A549 (cell line): ENCODE data around the gene SCRN1. TPM values are rescaled to one million over a fixed set of nuclear protein-coding genes. Genes with fewer than 3 reads are reported as not detected.

Experiments used
- ATAC-seq, 2 experiments: fragments of 200-7000 bp in 1 of 2; fragments of >200 bp in 1 of 2; cut with Nextera tagmentation in 1 of 2; cut with Tn5 transposase in 1 of 2; 3 replicates each; pipeline versions ENCODE4 v1.8.0 to v1.9.1; 2018 to 2020; ENCODE audit warnings: mild to moderate bottlenecking in 1 of 2, moderate library complexity in 1 of 2
- CTCF ChIA-PET: fragments of 300-600 bp; sonication (Branson Sonifier 250); formaldehyde crosslinking; extraction: SDS; loops from one replicate; lab custom pipeline; 2021; ENCODE audit warnings: antibody characterized with exemption, inconsistent platforms; lab: Yijun Ruan, JAX
- POLR2A ChIA-PET: fragments of 350-600 bp; formaldehyde crosslinking; extraction: SDS; loops from one replicate; lab custom pipeline; 2021; ENCODE audit warnings: antibody characterized with exemption, inconsistent platforms; lab: Yijun Ruan, JAX
- DNase-seq, 2 experiments: peaks; one replicate each; pipeline versions ENCODE4 v3.0.0 to v3.0.0-alpha.2; 2011 to 2016; ENCODE audit warnings: low read depth in 1 of 2, low spot score in 1 of 2
- FAIRE-seq: peaks from 2 replicates; lab custom pipeline; 2011; peaks lifted over from hg19 to GRCh38; lab: Jason Lieb, UNC
- H3K27ac ChIP-seq, 2 experiments: fragments of >200 bp; sonication (Bioruptor Twin); formaldehyde crosslinking; 3 replicates each; pipeline ENCODE4 v1.5.1; 2016 to 2017
- H3K4me1 ChIP-seq: fragments of >200 bp; sonication (Bioruptor Twin); formaldehyde crosslinking; 3 replicates; pipeline ENCODE4 v1.6.1; 2016
- H3K4me2 ChIP-seq: fragments of >200 bp; sonication (Bioruptor Twin); formaldehyde crosslinking; 3 replicates; pipeline ENCODE4 v1.6.1; 2016
- H3K4me3 ChIP-seq: fragments of >200 bp; sonication (Bioruptor Twin); formaldehyde crosslinking; 3 replicates; pipeline ENCODE4 v1.5.1; 2016
- H3K9me3 ChIP-seq: fragments of >200 bp; sonication (Bioruptor Twin); formaldehyde crosslinking; 3 replicates; pipeline ENCODE4 v1.6.1; 2016
- CBX2 ChIP-seq: fragments of 200-600 bp; sonication (generic); IDR thresholded peaks from 2 replicates; pipeline ENCODE4 v1.6.1; 2016; ENCODE audit warnings: low read depth, mild to moderate bottlenecking, borderline replicate concordance
- CBX8 ChIP-seq: fragments of 200-600 bp; sonication (generic); IDR thresholded peaks from 2 replicates; pipeline ENCODE4 v1.6.1; 2016
- CHD4 ChIP-seq: fragments of 200-600 bp; sonication (generic); IDR thresholded peaks from 2 replicates; pipeline ENCODE4 v1.6.1; 2016; ENCODE audit warnings: antibody characterized with exemption, mild to moderate bottlenecking, borderline replicate concordance
- ELK1 ChIP-seq: fragments of 150-350 bp; IDR thresholded peaks from 2 replicates; pipeline ENCODE4 v1.6.1; 2014; ENCODE audit warnings: low read depth, mild to moderate bottlenecking, low read length
- EP300 ChIP-seq, 2 experiments: fragments of >200 bp; sonication (Bioruptor Twin); formaldehyde crosslinking; IDR thresholded peaks; 2 replicates in 1 of 2; 3 replicates in 1 of 2; pipeline ENCODE4 v1.6.1; 2016 to 2017
- HEYL ChIP-seq: fragments of 250-450 bp; sonication (Bioruptor Pico); IDR thresholded peaks from 2 replicates; pipeline ENCODE4 v1.8.0; 2021; ENCODE audit warnings: mild to moderate bottlenecking, moderate library complexity
- JUN ChIP-seq, 2 experiments: fragments of >200 bp; sonication (Bioruptor Twin); formaldehyde crosslinking; IDR thresholded peaks; 2 replicates in 1 of 2; 3 replicates in 1 of 2; pipeline ENCODE4 v1.6.1; 2016 to 2017
- JUNB ChIP-seq: fragments of >200 bp; sonication (Bioruptor Twin); formaldehyde crosslinking; IDR thresholded peaks from 2 replicates; pipeline ENCODE4 v1.6.1; 2016
- KDM5A ChIP-seq: fragments of 200-600 bp; sonication (generic); IDR thresholded peaks from 2 replicates; pipeline ENCODE4 v1.6.1; 2016; ENCODE audit warnings: antibody characterized with exemption, mild to moderate bottlenecking
- MAZ ChIP-seq: fragments of 150-350 bp; IDR thresholded peaks from 2 replicates; pipeline ENCODE4 v1.6.1; 2014; ENCODE audit warnings: antibody characterized with exemption, low read depth, low read length, borderline replicate concordance
- NFE2L2 ChIP-seq: fragments of 150-350 bp; conservative IDR thresholded peaks from 2 replicates; pipeline ENCODE4 v1.6.1; 2014; ENCODE audit warnings: low read length
- NR3C1 ChIP-seq: fragments of >200 bp; sonication (Bioruptor Twin); formaldehyde crosslinking; IDR thresholded peaks from 3 replicates; pipeline ENCODE4 v1.6.1; 2017
- POLR2A ChIP-seq: IDR thresholded peaks from 2 replicates; pipeline ENCODE4 v1.6.1; 2012; ENCODE audit warnings: mild to moderate bottlenecking, low read length
- POLR2AphosphoS2 ChIP-seq: conservative IDR thresholded peaks from 2 replicates; pipeline ENCODE4 v1.6.1; 2012; ENCODE audit warnings: low read length, improper control_type of control experiment, inconsistent platforms
- RAD21 ChIP-seq, 2 experiments: fragments of >200 bp in 1 of 2; sonication (Bioruptor Twin) in 1 of 2; formaldehyde crosslinking in 1 of 2; IDR thresholded peaks in 1 of 2; conservative IDR thresholded peaks in 1 of 2; 2 replicates in 1 of 2; 3 replicates in 1 of 2; pipeline ENCODE4 v1.6.1; 2012 to 2018; ENCODE audit warnings: inconsistent platforms in 1 of 2
- SMC3 ChIP-seq: fragments of >200 bp; sonication (Bioruptor Twin); formaldehyde crosslinking; IDR thresholded peaks from 3 replicates; pipeline ENCODE4 v1.6.1; 2018; ENCODE audit warnings: inconsistent platforms
- SREBF2 ChIP-seq: fragments of 450-650 bp; IDR thresholded peaks from 2 replicates; pipeline ENCODE4 v1.6.1; 2014; ENCODE audit warnings: mild to moderate bottlenecking, moderate library complexity
- TFCP2L1 ChIP-seq: fragments of 250-450 bp; sonication (Bioruptor Pico); IDR thresholded peaks from 2 replicates; pipeline ENCODE4 v1.5.0; 2021; ENCODE audit warnings: mild to moderate bottlenecking
- ZFP36 ChIP-seq: fragments of 450-650 bp; IDR thresholded peaks from 2 replicates; pipeline ENCODE4 v1.6.1; 2014; ENCODE audit warnings: borderline replicate concordance; ENCODE audit not compliant: partially characterized antibody
- ZSCAN20 ChIP-seq: fragments of 250-450 bp; sonication (Bioruptor Pico); IDR thresholded peaks from 2 replicates; pipeline ENCODE4 v1.8.0; 2022; ENCODE audit warnings: mild to moderate bottlenecking, moderate library complexity
- WGBS: methylation state at CpG from one replicate; pipeline ENCODE4 v1.1.6; 2017; ENCODE audit errors: missing lambda C conversion rate; 5-methylcytosine and 5-hydroxymethylcytosine counted together
- polyA plus RNA-seq, 4 experiments: library from polyadenylated mRNA; depleted of rRNA in 3 of 4; stranded (reverse); fragments of >200 nt; fragmentation: RNase III in 1 of 4; extraction: RNeasy Plus Mini Kit Qiagen cat#74134 plus additional on column Dnase treatment in 1 of 4; gene quantifications; 2 replicates in 3 of 4; 3 replicates in 1 of 4; pipeline ENCODE4 v1.2.3, GENCODE V29; 2011 to 2017
- TF ChIP-seq, protein P1 (sequence below): fragments of >200 bp; sonication (Bioruptor Twin); formaldehyde crosslinking; IDR thresholded peaks from 3 replicates; pipeline ENCODE4 v1.6.1; 2016
- TF ChIP-seq, protein P2 (sequence below): IDR thresholded peaks from 2 replicates; pipeline ENCODE4 v1.6.1; 2012; ENCODE audit warnings: low read depth, borderline replicate concordance
- TF ChIP-seq, protein P3 (sequence below): fragments of 250-450 bp; sonication (Bioruptor Pico); IDR thresholded peaks from 2 replicates; pipeline ENCODE4 v1.5.0; 2020; ENCODE audit warnings: low read depth, mild to moderate bottlenecking, moderate library complexity
- TF ChIP-seq, protein P4 (sequence below): fragments of >200 bp; sonication (Bioruptor Twin); formaldehyde crosslinking; IDR thresholded peaks from 2 replicates; pipeline ENCODE4 v1.6.1; 2016

The SCRN1 gene
- polyA plus RNA-seq, 2 of the 4 experiments (the other 2 are of a cell fraction): 49.7 to 88.9 TPM

DNA sequence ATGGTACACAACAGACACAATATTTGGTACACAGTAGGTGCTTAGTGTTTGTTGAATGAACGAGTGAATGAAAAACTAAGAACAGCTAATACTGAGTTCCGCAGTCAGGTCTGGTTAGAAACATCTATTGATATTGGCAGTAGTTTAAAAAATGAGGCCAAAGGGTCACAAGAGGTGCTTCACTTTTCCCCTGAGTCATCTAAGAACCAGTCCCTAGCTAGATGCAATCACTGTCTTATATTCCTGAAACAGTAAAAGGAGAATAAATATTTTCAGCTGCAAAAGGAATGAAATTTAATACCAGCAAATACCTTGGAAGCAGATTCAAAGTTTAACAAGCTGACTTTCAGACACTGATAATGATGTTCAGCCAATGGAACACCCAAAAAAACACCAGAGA is 54.5 kb downstream of the SCRN1 start:
- no peak for TF ChIP-seq NR3C1
- TF ChIP-seq JUN (IDR thresholded peaks at IDR 0.05): no peak
- TF ChIP-seq CBX8: no peak
- no peak for TF ChIP-seq SREBF2
- no peak for TF ChIP-seq ZFP36
- TF ChIP-seq POLR2AphosphoS2: no peak
- TF ChIP-seq TFCP2L1 (CRISPR knock-in tag): no peak
- no peak for TF ChIP-seq KDM5A
- no peak for TF ChIP-seq EP300 (IDR thresholded peaks at IDR 0.05)
- TF ChIP-seq ELK1: no peak
- no peak for TF ChIP-seq POLR2A
- TF ChIP-seq RAD21 (conservative IDR thresholded peaks at IDR 0.05 in 1 of 2, IDR thresholded peaks at IDR 0.05 in 1 of 2): no peak
- ATAC-seq: no peak
- Histone ChIP-seq H3K4me3 (no peak overlapping the region), H3K27ac (no peak overlapping the region), H3K9me3 (no peaks in the 10 kb centered on the region), H3K4me2 (no peak overlapping the region), H3K4me1 (peaks cover 14% of the 10 kb centered on the region)
- no peak for DNase-seq
- CTCF ChIA-PET: interaction anchor here (0.6 to 1.4 kb wide), 5 partner anchors 8 to 187 kb away, joined by 3 to 11 read pairs (median 3); no protein-coding TSS in a partner anchor
- FAIRE-seq: no peak
- 77% methylated on average over 2 of the region's 2 CpGs for WGBS
- POLR2A ChIA-PET: no interaction called here

GRCh38 chr7:29929018-29929807 is 60.4 kb downstream of the SCRN1 start:
- H3K27ac ChIP-seq: no peak overlapping the region
- no peak for TF ChIP-seq CHD4
- no peak for TF ChIP-seq NFE2L2
- no peak for TF ChIP-seq TFCP2L1 (CRISPR knock-in tag)
- TF ChIP-seq, protein P1, sequence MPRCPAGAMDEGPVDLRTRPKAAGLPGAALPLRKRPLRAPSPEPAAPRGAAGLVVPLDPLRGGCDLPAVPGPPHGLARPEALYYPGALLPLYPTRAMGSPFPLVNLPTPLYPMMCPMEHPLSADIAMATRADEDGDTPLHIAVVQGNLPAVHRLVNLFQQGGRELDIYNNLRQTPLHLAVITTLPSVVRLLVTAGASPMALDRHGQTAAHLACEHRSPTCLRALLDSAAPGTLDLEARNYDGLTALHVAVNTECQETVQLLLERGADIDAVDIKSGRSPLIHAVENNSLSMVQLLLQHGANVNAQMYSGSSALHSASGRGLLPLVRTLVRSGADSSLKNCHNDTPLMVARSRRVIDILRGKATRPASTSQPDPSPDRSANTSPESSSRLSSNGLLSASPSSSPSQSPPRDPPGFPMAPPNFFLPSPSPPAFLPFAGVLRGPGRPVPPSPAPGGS: no peak
- no peak for TF ChIP-seq HEYL (CRISPR knock-in tag)
- no peak for TF ChIP-seq CBX2
- TF ChIP-seq, protein P2, sequence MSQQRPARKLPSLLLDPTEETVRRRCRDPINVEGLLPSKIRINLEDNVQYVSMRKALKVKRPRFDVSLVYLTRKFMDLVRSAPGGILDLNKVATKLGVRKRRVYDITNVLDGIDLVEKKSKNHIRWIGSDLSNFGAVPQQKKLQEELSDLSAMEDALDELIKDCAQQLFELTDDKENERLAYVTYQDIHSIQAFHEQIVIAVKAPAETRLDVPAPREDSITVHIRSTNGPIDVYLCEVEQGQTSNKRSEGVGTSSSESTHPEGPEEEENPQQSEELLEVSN: no peak
- no peak for TF ChIP-seq ZSCAN20 (CRISPR knock-in tag)
- no peak for TF ChIP-seq JUNB
- TF ChIP-seq SMC3: no peak
- TF ChIP-seq, protein P3, sequence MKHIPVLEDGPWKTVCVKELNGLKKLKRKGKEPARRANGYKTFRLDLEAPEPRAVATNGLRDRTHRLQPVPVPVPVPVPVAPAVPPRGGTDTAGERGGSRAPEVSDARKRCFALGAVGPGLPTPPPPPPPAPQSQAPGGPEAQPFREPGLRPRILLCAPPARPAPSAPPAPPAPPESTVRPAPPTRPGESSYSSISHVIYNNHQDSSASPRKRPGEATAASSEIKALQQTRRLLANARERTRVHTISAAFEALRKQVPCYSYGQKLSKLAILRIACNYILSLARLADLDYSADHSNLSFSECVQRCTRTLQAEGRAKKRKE (CRISPR knock-in tag): no peak
- TF ChIP-seq ELK1: no peak
- no peak for TF ChIP-seq MAZ
- TF ChIP-seq, protein P4, sequence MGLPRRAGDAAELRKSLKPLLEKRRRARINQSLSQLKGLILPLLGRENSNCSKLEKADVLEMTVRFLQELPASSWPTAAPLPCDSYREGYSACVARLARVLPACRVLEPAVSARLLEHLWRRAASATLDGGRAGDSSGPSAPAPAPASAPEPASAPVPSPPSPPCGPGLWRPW: no peak
- peaks cover 14% of the 10 kb centered on the region for H3K4me1 ChIP-seq
- ATAC-seq (no peak; a peak in 1 of 6 replicates), FAIRE-seq (no peak), DNase-seq (no peak)
- ChIA-PET CTCF (interaction anchor here (1.1 to 3.3 kb wide), 4 partner anchors 8 to 181 kb away, joined by 3 to 23 read pairs (median 3); no protein-coding TSS in a partner anchor), POLR2A (no interaction called here)
- 86% methylated on average over 17 of the region's 17 CpGs for WGBS
- H3K4me3 ChIP-seq: no peak overlapping the region
- no peaks in the 10 kb centered on the region for H3K9me3 ChIP-seq
- H3K4me2 ChIP-seq: no peak overlapping the region
